Lower leg skin (tissue), 3 donors: ENCODE measurements around the gene PRDM11.

Source experiments
- CTCF ChIP-seq, 3 donors: fragments of 450-650 bp; IDR thresholded peaks; one replicate each; pipeline ENCODE4 v1.5.1; 2016; ENCODE audit warnings: antibody characterized with exemption in 3 of 3, mild to moderate bottlenecking in 3 of 3, moderate library complexity in 2 of 3
- POLR2A ChIP-seq, 2 donors: fragments of 450-650 bp; IDR thresholded peaks; one replicate each; pipeline ENCODE4 v1.6.1; 2016 to 2017; ENCODE audit warnings: antibody characterized with exemption in 2 of 2, mild to moderate bottlenecking in 1 of 2, moderate library complexity in 1 of 2

- TF ChIP-seq CTCF (IDR thresholded peaks at IDR 0.05) (no peak), POLR2A (IDR thresholded peaks at IDR 0.05) (no peak)
These were observed 107.2 kb downstream of the PRDM11 start for GRCh38 chr11:45253640-45254039.
